Bronchial epithelial cell (primary cell): ENCODE measurements around the gene MLPH. TPM values are rescaled to one million over a fixed set of nuclear protein-coding genes. Genes with fewer than 3 reads are reported as not detected.

Experiments
- DNase-seq: peaks from one replicate; pipeline ENCODE4 v3.0.0-alpha.2; 2010; ENCODE audit warnings: low read depth
- FAIRE-seq: peaks from 2 replicates; lab custom pipeline; 2011; peaks lifted over from hg19 to GRCh38; lab: Jason Lieb, UNC
- H3K27me3 ChIP-seq: 2 replicates; pipeline ENCODE4 v1.5.1; 2011; ENCODE audit warnings: low read length; ENCODE audit not compliant: control insufficient read depth, insufficient read depth
- H3K36me3 ChIP-seq: 2 replicates; pipeline ENCODE4 v1.5.1; 2011; ENCODE audit warnings: low read length; ENCODE audit not compliant: control insufficient read depth, insufficient read depth
- H3K4me3 ChIP-seq: 2 replicates; pipeline ENCODE4 v1.5.1; 2011; ENCODE audit warnings: mild to moderate bottlenecking, low read depth, low read length, control low read depth
- CTCF ChIP-seq: IDR thresholded peaks from 2 replicates; pipeline ENCODE4 v1.5.1; 2011; ENCODE audit warnings: mild to moderate bottlenecking, moderate library complexity, low read length, control low read depth, inconsistent platforms; ENCODE audit not compliant: insufficient read depth, severe bottlenecking
- total RNA-seq: library from RNA; depleted of rRNA; stranded (reverse); fragments of >200 nt; gene quantifications from 2 replicates; pipeline ENCODE4 v1.2.1, GENCODE V29; 2014

MLPH gene
- total RNA-seq, 1 donor from 2014 or later, result 6.6 TPM

GRCh38 chr2:237449193-237449881 is 37.7 kb upstream of the MLPH start:
- Histone ChIP-seq H3K27me3 (no peaks in the 10 kb centered on the region), H3K36me3 (no peaks in the 10 kb centered on the region), H3K4me3 (no peak overlapping the region)
- FAIRE-seq (peak; percentile 43), DNase-seq (no peak)
- TF ChIP-seq CTCF, result no peak

DNA sequence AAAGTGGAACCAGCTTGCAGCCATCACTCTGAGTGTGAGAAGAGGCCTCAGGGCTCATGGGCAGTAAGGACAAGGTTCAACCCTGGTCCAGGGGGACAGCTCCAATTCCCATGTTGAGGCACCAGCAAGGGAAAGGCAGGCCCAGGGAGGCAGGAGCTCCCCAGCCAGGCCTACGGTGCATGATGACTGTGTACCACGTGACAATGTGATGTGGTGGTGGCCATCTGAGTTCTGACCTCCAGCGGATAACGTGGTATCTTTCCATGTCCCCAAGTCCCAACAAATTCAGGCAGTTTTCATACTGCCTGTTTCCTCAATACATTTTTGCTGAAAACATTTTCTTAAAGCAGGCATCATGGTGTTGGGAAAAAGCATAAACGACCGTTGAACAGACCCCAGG is 36.9 kb upstream of the MLPH start:
- no peak for FAIRE-seq
- no peaks in the 10 kb centered on the region for H3K36me3 ChIP-seq

GRCh38 chr2:237450583-237450982 is 36.5 kb upstream of the MLPH start:
- no peaks in the 10 kb centered on the region for H3K27me3 ChIP-seq
- H3K36me3 ChIP-seq, result no peaks in the 10 kb centered on the region
- no peak for TF ChIP-seq CTCF
- no peak overlapping the region for H3K4me3 ChIP-seq
- FAIRE-seq, result no peak
- no peak for DNase-seq

More for the DNA sequence above, 36.9 kb upstream of the MLPH start:
- no peak for DNase-seq
- TF ChIP-seq CTCF, result no peak
- H3K4me3 ChIP-seq, result no peak overlapping the region
- no peaks in the 10 kb centered on the region for H3K27me3 ChIP-seq

DNA sequence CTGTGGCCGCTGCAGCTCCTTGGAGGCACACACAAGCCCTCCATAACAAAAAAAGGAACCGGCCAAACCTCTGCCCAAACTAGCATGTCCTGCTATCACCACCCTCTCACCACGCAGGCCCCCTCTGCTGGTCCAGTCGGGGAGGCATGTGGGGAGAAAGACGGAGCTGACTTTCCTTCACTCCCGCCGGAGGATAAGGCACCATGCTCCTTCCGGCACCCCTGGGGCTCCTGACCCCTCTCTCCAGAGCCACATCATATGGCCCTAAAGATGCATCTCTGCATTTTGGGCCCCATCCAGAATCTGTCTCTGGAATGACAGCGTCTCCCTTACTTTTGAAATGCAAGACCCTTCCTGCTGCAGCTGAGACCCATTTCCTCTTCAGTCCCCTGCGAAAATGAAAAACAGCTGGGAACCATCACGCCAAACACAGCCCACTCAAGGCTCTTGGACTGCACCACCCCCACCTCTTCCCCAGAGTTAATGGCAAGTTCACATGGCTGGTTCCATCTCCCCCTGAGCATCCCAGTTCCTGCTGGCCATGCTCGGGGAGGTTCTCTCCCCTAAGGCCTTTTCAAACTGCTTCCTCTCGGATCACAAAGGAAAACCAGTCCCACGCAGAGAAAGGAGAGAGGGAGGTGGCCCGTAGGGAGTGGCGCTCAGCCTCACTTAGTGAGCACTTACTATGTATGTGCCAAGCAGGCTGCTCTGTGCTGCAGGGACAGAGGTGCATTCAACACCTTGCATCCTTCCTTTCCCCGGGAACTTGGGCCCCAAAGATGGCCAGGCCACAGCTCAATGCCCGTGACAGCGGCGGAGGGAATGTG is 35.2 kb upstream of the MLPH start:
- Histone ChIP-seq H3K27me3 (no peaks in the 10 kb centered on the region), H3K36me3 (no peaks in the 10 kb centered on the region), H3K4me3 (no peak overlapping the region)
- no peak for TF ChIP-seq CTCF
- DNase-seq, result no peak
- no peak for FAIRE-seq

DNA sequence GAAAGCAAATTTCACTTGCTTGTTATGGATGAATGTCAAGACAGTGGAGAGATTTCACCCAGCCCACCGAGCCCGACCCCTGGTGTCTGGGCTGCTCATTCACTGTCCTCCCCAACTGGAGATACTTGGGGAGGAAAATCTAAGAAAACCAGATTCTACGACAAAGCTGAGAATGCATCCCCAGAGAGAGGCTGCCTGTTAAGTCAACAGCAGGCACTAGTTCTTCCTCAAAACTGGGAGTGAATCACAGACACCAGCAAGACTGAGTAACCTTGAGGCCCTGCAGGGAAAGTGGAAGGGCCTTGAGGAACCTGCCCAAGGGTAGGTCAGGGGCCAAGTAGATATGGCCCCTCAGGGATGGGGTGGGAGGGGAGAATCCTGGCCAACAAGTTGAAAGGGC is 34.2 kb upstream of the MLPH start:
- DNase-seq, result peak; percentile 32
- no peak overlapping the region for H3K4me3 ChIP-seq
- no peak for TF ChIP-seq CTCF
- no peak for FAIRE-seq
- H3K27me3 ChIP-seq, result no peaks in the 10 kb centered on the region
- no peaks in the 10 kb centered on the region for H3K36me3 ChIP-seq
